ENCODE results near the gene HSBP1L1.

HSBP1L1 gene

GRCh38 chr18:79945118-79946042 is 19.1 kb upstream of the HSBP1L1 start:
- DNase-seq, result no peak

- DNase-seq, result no peak
These were observed 17.2 kb upstream of the HSBP1L1 start for GRCh38 chr18:79947054-79947755.

GRCh38 chr18:79947881-79948610 is 16.4 kb upstream of the HSBP1L1 start:
- no peak for DNase-seq

GRCh38 chr18:79948719-79949411 is 15.6 kb upstream of the HSBP1L1 start:
- DNase-seq, result no peak

GRCh38 chr18:79949697-79950487 is 14.6 kb upstream of the HSBP1L1 start:
- DNase-seq, result peak in 1 of 2 experiments; percentile 17

DNA sequence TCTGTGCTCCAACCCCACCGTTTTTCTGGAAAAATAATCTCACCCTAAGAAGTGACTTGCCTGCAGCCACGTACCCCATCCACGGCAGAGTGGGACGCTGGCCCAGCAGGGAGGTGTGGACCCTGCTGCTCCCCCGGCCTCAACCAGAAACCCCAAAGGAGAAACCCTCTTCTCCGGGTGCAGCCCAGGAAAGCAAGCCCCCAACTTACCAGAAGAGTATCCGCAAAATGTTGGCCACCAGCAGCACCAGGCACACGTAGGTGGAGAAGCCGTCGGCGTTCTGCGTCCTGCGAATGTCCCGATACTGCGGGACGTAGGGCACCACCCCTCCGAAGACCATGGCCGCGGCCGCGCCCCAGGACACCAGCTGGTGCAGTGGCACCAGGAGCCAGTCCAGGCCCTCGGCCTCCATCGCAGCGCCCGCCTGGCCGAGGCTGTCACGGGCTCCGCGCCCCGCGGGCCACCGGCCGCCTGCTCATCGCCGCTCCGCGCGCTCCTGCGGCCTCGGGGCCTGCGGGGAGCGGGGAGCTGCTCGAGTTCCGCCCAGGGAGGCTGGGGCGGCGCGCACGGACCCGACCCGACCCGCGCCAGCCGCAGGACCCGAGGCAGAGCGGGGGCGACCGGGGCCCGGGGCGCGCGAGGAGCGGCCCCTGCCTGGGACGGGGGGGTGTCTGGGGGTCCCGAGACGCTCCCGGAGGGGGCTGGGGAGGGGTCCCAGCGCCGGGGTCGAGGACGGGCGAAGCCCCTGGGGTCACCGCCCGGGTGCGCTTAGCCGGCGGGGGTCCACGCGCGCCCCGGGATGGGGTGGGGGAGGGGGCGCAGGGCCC is 13.7 kb upstream of the HSBP1L1 start:
- DNase-seq, result peak in 1 of 2 experiments; percentile 30

DNA sequence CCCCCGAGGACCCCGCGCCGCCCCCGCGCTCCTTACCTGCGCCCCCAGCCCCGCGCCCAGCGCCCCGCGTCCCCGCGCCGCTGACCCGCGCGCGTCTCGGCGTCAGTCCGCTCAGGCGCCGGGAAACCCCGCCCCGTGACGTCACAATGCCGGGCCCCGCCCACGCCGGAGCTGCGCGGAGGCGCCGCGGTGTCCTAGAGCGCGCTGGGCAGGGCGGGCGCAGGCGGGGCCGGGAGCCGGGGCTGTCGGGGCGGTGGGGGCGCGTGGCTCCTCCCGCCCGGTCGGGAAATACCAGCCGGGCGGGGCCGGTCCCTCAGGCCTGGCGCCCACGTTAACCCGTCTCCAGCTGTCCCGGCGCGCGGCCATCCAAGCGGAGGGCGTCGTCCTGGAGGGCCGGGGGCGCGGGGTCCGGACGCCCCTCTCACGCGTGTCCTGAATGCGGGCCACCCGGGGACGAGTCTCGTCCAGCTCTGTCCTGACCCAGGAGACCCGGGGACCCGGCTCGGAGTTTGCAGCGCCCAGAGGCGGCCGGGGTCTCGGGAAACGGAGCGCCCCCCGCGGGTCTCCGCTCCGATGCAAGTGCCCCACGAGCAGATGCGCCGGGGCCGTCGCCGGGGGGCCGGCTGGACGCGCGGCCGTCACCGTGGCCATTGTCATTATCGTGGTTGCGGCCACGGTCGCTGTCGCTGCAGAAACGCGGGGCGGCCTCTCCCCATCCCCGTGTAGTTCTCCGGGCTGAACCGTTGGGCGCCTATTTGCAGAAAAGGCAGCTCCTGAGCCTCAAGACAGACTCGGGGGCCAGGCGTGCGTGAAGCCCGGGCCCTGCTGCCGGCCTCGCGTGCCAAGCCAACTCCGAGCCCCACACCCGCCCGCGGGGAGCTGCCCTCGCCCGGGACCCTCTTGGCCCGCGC is 12.6 kb upstream of the HSBP1L1 start, which contains the start of gene SLC66A2:
SLC66A2 (minus strand) TSS at position 109 of the 911 bp plus-strand sequence. CDS start 727 bp downstream, outside the sequence.
- DNase-seq, result peak; percentile 96 to 97

- DNase-seq, result no peak
These were observed 11.9 kb upstream of the HSBP1L1 start for GRCh38 chr18:79952456-79952995.

GRCh38 chr18:79952996-79953559 is 11.4 kb upstream of the HSBP1L1 start:
- DNase-seq, result no peak

DNA sequence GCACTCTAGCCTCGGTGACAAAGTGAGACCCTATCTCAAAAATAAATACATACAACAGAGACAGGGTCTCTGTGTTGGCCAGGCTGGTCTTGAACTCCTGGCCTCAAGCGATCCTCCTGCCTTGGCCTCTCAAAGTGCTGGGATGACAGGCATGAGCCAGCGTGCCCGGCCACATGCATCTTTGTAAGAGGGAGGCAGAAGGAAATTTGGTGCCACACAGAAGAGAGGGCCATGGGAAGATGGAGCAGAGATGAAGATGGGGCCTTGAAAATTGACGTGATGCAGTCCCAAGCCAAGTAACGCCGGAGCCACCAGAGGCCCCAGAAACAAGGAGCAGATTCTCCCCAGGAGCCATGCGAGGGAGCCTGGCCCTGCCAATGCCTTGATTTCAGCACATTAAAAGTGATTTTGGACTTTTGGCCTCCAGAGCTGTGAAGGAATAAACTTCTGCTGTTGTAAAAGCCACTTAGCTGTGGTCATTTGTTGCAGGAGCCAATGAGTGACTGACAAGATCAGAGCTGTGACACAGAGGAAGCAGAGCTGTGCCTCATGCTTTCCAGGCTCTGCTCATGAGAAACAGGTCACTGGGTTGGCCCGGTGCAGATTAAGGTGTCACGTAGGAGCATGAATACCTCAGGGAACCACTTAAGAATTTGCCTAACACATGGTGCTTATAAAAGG is 10.3 kb upstream of the HSBP1L1 start:
- peak in 1 of 2 experiments; percentile 23 for DNase-seq

- DNase-seq, result no peak
These were observed 9.7 kb upstream of the HSBP1L1 start for GRCh38 chr18:79954791-79955190.

GRCh38 chr18:79955302-79956075 is 9.0 kb upstream of the HSBP1L1 start:
- peak in 1 of 2 experiments; percentile 26 for DNase-seq

DNA sequence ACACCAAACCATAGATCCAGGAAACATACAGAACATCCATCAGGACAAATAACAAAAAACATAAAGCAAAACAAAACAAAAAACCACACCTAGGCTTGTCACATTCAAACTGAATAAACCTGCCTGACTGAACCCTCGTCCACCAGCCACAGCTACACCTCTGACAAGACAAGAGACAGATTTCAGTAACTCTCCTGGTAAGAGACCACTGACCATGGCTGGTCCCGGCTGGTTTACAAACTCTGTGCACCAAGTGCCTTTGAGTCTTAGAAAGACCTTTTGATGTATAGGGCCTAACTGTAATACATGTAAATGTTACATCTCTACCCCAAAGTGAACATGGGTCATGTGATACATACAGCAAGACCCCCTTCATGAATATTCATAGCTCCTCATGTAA is 8.2 kb upstream of the HSBP1L1 start:
- no peak for DNase-seq

DNA sequence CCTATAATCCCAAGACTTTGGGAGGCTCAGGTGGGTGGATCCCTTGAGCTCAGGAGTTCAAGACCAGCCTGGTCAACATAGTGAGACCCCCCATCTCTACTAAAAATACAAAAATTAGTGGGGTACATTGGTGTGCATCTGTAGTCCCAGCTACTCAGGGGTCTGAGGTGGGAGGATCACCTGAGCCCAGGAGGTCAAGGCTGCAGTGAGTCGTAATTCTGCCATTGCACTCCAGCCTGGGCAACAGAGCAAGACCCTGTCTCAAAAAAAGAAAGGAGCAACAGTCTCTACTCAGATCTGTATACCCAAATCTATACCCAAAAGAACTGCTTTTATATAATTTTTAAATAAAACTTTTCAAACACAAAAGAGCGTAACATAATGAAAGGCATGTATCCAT is 5.5 kb upstream of the HSBP1L1 start:
- no peak for DNase-seq

DNA sequence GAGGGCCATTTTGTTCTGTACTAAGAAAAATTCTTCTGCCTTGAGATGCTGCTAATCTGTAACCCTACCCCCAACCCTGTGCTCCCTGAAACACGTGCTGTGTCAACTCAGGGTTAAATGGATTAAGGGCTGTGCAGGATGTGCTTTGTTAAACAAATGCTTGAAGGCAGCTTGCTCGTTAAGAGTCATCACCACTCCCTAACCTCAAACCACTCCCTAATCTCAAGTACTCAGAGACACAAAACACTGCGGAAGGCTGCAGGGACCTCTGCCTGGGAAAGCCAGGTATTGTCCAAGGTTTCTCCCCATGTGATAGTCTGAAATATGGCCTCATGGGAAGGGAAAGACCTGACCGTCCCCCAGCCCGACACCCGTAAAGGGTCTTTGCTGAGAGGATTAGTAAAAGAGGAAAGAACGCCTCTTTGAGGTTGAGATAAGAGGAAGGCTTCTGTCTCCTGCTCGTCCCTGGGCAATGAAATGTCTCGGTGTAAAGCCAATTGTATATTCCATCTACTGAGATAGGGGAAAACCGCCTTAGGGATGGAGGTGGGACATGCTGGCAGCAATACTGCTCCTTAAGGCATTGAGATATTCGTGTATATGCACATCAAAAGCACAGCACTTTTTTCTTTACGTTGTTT is 4.2 kb upstream of the HSBP1L1 start:
- DNase-seq, result peak in 1 of 2 experiments; percentile 21

DNA sequence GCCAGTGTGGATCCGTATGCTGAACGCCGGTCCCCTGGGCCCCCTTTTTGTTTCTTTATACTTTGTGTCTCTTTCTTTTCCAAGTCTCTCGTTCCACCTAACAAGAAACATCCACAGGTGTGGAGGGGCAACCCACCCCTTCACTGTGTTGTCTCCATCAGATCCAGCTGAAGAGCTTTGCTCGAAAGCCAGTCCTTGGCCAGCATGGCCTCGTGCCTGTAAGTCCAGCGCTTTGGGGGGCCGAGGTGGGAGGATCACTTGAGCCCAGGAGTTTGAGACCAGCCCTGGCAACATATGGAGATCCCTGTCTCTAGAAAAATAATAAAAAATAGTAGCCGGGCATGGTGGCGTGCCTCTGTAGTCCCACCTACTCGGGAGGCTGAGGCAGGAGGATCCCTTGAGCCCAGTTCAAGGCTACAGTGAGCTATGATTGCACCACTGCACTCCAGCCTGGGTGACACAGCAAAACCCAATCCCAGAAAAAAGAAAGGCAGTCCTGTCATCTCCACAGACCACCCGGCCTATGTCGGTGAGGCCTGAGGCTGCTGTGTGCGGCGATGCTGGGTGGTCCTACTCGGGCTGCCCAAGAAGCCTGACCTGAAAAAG is 3.4 kb upstream of the HSBP1L1 start:
- DNase-seq, result no peak
